GM18526 (cell line): ENCODE results near the gene MAP3K4.

ENCODE experiments used
- POLR2A ChIP-seq: IDR thresholded peaks from 3 replicates; pipeline ENCODE4 v1.6.1; 2011; ENCODE audit not compliant: insufficient read length; ENCODE audit errors: extremely low read depth

Gene MAP3K4

DNA sequence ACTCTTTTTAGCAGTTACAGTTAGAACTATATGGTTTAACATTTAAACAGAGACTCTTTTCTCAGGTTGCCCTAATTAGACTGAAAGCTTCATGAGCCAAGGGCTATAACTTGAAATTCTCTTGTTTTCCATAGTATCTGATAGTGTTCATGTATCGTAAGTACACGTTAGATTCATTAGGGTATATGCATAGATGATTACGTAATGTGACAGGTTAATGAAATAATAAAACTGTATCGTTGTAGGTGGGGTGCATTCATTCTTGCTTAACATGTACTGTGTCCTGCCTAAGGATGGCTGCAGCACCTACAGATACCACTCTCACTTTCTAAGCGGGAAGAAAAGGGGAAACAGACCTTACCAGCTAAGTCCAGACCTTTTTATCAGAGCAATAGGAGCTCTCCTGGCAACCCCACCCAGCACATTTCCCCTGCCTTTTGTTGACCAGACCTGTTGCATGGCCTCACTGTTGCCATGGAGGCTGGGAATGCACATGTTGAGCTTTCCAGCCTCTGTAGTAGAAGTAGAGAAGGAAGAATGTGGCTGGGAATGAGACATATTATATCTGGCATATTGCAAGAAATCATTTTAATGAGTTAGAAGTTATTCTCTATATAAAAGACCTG lies 83.0 kb downstream of the MAP3K4 start:
- TF ChIP-seq POLR2A: no peak

DNA sequence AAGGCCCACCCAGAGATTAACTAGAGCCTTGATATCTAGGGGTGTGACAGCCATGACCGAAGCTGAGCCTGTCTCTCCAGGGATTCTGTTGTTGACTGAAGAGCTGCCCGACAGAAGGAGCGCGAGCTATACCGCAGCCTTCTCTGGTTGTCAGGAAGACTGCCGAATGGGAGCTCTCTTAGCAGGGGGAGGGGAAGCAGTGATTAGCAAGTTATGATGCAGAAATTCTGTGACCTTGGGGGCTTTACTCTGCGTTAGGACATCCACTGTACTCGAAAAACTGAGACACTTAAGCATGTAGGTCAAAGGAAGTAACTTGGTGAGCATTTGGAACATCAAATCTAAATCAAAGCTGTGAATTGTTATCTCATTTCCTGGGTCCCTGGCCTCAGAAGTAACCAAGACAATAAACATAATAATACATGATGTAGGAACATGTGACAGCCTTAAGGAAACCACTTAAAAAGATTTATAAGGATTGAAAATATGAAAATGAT lies 84.7 kb downstream of the MAP3K4 start:
- no peak for TF ChIP-seq POLR2A

DNA sequence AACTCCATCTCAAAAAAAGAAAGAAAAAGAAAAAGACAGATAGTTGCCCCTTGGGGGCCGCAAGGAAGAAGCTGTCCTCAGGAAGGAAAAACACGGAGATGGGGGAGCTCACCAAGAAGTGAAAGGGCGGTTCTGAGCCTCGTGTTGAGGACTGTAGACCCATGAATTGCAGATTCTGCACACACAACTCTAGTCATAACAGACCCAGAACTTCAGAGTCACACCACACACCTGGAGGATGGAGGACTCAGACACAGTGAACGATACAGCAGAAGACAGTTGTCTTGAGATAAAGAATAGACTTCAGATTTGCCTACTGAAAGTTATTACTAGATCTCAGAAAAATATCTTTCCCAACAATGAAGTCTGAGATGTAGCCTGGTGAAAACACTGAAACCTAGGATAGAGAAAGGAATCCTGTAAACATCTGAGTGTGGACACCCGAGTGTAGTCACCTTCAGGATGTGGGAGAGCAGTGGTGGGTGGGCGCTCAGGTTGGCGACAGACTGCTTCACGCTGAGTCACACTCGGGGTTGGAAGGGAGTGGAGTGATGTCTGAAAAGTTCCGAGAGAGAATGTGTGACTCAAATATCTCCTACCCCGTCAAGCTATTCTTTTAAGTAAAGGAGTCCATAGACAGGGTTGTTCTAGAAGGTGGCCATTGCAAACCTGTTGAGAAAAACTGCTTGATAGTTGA lies 88.1 kb downstream of the MAP3K4 start:
- TF ChIP-seq POLR2A: no peak

DNA sequence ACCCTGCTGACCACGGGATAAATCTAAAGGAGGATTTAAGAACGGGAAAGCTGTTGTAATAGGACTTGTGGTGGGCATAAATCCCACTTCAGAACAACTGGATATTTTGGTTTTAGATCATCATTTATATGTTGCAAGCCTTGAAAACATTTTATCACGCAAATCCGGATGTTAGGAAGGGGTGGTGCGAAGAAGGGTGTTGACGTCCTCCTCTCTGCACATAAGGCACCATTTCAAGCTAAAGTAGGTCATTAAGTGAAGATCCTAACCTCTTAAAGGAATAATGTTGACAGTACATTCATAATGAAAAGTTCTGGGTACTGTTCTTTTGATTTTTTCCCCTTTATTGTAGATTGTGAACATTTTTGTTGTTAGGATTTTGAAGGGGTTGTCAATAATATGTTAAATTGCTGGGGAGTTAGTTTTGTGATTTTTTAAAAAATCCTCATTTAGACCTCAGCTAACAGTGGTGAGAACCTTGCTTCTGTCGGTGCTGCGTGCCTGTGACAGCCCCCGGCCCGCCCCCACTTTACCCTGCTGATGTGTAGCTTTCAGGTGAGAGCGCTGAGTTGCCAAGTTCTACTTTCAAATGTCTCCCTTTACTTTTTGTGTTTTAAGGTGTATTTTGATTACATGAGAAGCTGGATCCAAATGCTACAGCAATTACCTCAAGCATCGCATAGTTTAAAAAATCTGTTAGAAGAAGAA lies 88.8 kb downstream of the MAP3K4 start:
- TF ChIP-seq POLR2A: no peak

DNA sequence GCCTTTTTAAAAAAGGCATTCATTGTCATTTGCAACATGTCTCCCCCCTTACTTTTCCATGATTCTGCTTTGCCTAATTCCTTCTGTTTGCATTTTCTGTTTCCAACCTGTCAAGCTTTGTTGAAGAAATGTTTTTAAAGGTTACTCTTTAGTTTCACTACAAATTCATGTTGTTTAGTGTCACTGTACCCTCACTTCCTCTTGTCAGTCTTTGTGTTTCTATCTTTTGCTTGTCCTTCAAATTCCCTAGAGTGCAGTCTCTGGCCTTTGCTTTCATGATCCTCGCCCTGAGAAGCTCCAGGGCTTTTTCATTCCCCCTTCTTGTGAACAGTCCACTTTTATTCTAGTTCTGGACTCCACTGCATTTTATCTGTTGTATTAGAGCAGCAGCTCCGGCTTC lies 90.6 kb downstream of the MAP3K4 start:
- no peak for TF ChIP-seq POLR2A

DNA sequence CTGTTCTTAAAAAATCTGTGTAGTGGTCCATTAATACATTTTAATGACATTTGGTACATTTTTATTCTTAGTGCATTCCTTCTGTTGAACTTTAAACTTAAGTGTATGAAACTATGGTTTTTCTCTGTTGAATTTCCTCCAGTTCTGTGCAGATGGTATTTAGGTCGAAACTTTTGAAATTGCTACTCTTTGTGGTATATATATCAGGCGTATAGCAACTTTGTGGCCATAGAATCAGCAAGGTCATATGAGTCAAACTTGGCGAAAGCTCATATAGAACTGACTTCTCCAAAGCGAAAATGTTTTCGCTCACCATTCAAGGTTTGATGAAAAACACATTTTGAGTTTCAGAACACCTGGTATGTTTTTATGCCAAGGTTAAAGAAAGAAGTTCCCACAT lies 93.7 kb downstream of the MAP3K4 start:
- no peak for TF ChIP-seq POLR2A

DNA sequence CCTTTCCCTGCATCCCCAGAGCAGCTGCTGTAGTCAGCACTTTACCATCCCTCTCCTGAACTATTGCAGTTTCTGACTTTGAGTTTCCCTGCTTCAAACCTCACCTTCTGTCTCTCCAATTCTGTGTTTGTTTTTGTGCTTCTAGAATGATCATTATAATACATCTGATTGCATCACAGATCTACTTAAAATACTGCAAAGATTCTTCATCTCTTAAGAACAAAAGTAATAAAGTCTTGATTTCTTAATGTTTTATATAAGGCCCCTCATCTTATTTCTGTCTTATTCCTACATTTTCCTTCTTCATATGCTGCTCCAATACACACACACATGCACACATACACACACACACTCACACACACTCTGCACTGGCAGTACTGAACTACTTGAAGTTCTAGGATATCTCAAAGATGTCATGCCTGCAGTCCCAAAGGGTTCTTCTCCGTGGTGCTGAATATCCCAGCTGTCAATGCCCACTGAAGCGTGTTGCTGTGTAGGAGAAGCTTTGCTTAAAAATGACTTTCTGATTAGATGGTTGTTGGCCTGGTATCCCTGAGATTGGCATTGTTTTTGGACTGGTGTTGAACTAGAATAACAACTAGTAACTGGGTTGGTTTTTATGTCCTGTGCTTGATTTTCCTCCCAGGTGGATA lies 97.2 kb downstream of the MAP3K4 start:
- TF ChIP-seq POLR2A: no peak

DNA sequence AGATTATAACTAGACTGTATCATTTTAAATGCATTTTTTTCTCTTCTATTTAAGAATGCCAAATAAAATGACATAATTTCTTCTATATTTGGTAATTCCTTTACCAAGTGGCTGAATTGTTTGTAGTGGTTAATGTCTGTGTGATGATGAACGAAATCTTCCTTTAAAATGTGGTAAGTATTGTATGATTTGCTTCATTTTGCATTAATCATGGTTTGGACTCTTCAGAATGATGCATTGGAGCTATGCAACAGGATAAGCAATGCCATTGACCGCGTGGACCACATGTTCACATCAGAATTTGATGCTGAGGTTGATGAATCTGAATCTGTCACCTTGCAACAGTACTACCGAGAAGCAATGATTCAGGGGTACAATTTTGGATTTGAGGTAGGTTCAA lies 99.6 kb downstream of the MAP3K4 start:
- TF ChIP-seq POLR2A: no peak

DNA sequence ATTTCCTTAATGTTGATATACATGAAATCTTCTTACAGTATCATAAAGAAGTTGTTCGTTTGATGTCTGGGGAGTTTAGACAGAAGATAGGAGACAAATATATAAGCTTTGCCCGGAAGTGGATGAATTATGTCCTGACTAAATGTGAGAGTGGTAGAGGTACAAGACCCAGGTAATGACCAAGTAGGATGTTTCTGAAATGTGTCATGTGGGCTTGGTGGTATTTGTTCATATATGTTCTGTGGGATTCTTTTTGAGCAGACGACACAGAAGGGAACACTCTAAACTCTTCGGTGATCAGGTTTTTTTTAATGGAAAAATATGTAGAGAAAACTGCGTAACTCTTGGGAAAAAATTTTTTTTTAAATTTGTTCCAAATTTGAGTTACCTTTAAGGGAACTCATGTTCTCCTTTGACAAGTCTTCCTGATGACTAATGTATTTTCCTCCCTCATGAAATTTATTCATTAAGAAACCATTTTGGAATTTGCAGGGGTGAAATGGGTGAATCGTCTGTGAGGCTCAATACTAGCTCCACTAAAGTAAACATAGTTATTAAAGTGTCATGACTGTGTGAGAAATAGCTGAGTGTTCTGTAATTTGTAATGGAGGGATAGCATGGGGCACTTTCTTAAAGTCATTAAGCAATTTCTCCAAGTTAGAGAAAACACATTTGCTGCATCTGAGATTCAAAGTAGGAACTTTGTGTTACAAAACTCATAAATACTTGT lies 100.6 kb downstream of the MAP3K4 start:
- TF ChIP-seq POLR2A: no peak

DNA sequence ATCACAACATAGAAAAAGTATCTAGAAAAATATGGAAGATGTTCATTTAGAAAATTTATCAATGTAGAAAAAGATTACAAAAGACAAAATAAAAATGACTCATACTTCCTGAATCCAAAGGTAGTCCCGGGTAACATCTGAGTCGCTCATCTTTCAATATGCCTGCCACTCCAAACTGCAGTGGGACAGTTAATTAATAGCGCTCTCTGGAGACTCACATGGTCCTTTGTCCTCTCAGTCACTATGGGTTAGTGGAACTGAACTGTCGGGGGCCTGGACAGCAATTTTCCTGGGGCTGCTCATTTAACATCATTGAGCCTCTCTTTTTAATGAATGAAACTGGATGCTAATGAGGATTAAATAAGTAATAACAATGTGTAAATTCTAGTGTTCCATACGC lies 103.4 kb downstream of the MAP3K4 start:
- no peak for TF ChIP-seq POLR2A

DNA sequence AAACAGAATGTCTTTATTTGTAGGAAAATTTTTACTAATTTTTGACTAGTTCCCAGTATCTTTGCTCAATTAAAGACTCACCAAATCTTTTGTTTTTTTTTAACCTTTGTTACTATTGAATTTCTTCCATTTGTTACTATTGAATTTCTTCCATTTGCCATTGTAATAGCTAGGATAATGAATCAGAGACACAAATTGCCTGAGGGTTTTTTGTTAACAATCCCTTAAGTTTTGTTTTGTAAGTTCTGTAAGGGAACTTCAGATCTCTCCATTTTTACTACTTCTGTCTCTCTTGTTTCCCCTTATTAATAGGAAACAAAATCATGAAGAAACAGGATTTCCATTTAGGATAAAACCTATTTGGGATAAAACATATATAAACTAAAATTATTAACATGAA lies 104.3 kb downstream of the MAP3K4 start:
- no peak for TF ChIP-seq POLR2A

DNA sequence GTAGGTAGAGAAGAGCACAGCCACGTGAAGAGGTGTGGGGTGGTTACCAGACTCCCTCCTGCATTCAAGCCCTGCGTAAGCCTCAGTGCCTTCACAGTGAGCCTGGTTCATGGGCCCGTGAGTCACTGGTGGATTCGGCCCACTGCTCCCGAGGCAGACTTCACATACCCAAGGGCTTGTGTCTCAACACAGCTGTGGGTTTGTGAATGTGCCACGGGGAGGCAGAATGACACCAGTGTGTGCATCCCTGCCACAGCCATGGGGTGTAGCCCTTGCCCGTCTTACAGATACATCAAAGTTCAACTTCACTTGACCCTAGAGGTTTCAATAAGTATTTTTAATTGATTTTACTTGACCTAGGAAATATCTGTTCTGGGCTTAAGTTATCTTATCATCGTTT lies 108.5 kb downstream of the MAP3K4 start:
- no peak for TF ChIP-seq POLR2A

DNA sequence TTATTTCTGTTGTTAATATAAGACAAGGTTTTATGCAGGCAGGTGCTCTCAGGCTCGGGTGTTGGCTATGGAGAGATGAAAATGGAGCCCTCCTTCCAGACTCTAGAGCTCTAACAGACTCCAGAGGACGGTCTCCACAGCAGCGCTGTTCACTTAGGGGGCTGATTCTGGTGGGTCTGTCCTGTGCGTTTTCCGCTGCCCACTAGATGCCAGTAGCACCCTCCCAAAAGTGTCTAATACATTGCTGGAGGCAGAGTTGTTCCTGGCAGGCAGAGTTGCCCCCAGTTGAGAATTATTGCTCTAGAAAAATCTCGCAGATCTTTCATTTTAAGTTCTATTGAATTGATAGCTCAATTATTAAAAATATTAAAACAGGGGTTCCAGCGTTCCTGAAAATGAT lies 109.9 kb downstream of the MAP3K4 start:
- TF ChIP-seq POLR2A: no peak

DNA sequence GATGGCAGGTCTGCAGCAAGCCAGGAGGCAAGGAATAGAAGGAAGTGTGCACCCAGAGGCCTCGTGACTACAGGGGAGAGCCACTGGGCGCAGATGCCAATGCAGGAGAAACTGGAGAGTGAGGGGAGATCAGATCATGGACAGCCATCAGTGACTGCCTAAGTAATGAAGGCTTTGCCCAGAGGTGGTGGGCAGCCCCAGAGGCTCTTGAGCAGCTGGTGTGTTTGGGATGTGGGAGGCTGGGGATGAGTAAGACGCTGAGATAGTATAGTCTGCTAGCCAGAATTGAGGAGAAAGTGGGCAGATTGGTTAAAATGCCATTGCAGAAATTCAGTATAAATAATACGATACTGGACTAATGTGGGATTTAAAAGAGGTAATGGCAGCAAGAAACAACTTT lies 111.9 kb downstream of the MAP3K4 start:
- TF ChIP-seq POLR2A: no peak

DNA sequence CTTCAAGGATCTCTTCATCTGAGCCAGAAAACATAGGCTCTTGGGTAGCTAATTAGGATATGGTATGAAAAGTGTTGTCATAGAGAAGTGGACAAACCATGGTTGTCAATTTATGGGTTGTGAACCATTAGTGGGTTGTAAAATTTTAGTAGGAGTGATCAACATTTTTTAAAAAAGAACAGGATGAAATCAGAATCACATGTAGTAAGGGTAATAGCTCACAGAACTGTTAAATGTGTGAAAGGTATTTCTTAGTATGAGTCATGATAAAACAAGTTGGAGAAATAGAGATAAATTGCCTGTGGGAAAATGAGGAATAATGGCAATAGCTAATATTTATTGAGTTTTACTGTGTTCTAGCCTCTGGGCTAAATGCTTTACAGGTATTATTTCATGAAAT lies 113.4 kb downstream of the MAP3K4 start:
- TF ChIP-seq POLR2A: no peak

DNA sequence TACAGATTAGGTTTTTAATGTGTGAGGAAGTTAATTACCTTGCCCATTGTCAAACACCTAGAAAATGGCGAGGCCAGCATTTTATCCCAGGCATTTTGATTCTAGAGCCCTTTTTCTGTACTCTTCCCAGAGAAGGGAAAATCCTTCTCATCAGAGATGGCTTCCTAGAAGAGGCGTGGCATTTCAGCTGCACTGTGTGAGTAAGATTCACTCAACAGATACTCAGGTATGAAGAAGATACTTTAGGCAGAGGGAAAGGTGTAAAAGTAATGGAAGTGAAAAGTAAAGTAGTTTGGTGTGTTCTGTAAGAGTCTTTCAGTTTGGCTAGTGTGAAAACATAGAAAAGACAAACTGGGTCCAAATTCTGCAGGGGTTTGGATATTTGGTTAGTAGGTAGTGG lies 113.8 kb downstream of the MAP3K4 start:
- TF ChIP-seq POLR2A: no peak
